ENCODE results near the gene NLRP10.
"Not testable (repeated sequence)": the region's sequence is repeated elsewhere in the genome, so short reads cannot be mapped to it uniquely, and the experiment has no call there.

NLRP10 gene
- total RNA-seq, result 0 to 0.09 reads per million in 2 donors

GRCh38 chr11:7965386-7965785 is at the start of gene NLRP10:
Gene NLRP10, minus strand, starts transcription at chr11:7965447. Its CDS starts 1,952 bp downstream, at chr11:7963495.
- no peak for DNase-seq

GRCh38 chr11:8013833-8014232 is 48.6 kb upstream of the NLRP10 start:
- DNase-seq, result no peak

- no peak for DNase-seq
Measured at GRCh38 chr11:8011981-8012444, 46.8 kb upstream of the NLRP10 start.

GRCh38 chr11:8011371-8011770 is 46.1 kb upstream of the NLRP10 start:
- no peak for DNase-seq

- no peak for DNase-seq
Measured at GRCh38 chr11:8009856-8010255, 44.6 kb upstream of the NLRP10 start.

- DNase-seq, result no peak
Measured at GRCh38 chr11:8008212-8008611, 43.0 kb upstream of the NLRP10 start.

GRCh38 chr11:8006349-8006977 is 41.2 kb upstream of the NLRP10 start:
- DNase-seq, result no peak

- DNase-seq, result no peak
Measured at GRCh38 chr11:8005556-8005955, 40.3 kb upstream of the NLRP10 start.

- DNase-seq, result no peak
Measured at GRCh38 chr11:8004008-8004407, 38.8 kb upstream of the NLRP10 start.

- no peak for DNase-seq
Measured at GRCh38 chr11:8003187-8003586, 37.9 kb upstream of the NLRP10 start.

GRCh38 chr11:8002676-8003075 is 37.4 kb upstream of the NLRP10 start:
- DNase-seq, result no peak

GRCh38 chr11:8000390-8000789 is 35.1 kb upstream of the NLRP10 start:
- no peak for DNase-seq

GRCh38 chr11:7999795-8000194 is 34.5 kb upstream of the NLRP10 start:
- no peak for DNase-seq

GRCh38 chr11:7994581-7995278 is 29.5 kb upstream of the NLRP10 start:
- no peak for DNase-seq

GRCh38 chr11:7987560-7987883 is 22.3 kb upstream of the NLRP10 start:
- not testable (repeated sequence) for DNase-seq

GRCh38 chr11:7986768-7987559 is 21.7 kb upstream of the NLRP10 start, which contains the start of gene EIF3F:
Gene EIF3F, plus strand, starts transcription at chr11:7987337. Its CDS starts 16 bp downstream, at chr11:7987353.
- peak; percentile 21 for DNase-seq

- DNase-seq, result no peak
Measured at GRCh38 chr11:7983832-7984590, 18.8 kb upstream of the NLRP10 start.

GRCh38 chr11:7982582-7983119 is 17.4 kb upstream of the NLRP10 start:
- no peak for DNase-seq

GRCh38 chr11:7981619-7982157 is 16.4 kb upstream of the NLRP10 start:
- DNase-seq, result no peak

- no peak for DNase-seq
Measured at GRCh38 chr11:7977232-7977917, 12.1 kb upstream of the NLRP10 start.

GRCh38 chr11:7974668-7975067 is 9.4 kb upstream of the NLRP10 start:
- no peak for DNase-seq

GRCh38 chr11:7973011-7973410 is 7.8 kb upstream of the NLRP10 start:
- DNase-seq, result no peak

All from activated gamma-delta T cell (primary cell).